ENCODE measurements around the gene SLK. TPM values are rescaled to one million over a fixed set of nuclear protein-coding genes. Genes with fewer than 3 reads are reported as not detected.

The SLK gene
- total and polyA plus RNA-seq, 10 of the 15 experiments (the other 5 are each of a cell fraction or from before 2014, with no cell fraction given): 2.5 to 24.2 (median 11.1) TPM

DNA sequence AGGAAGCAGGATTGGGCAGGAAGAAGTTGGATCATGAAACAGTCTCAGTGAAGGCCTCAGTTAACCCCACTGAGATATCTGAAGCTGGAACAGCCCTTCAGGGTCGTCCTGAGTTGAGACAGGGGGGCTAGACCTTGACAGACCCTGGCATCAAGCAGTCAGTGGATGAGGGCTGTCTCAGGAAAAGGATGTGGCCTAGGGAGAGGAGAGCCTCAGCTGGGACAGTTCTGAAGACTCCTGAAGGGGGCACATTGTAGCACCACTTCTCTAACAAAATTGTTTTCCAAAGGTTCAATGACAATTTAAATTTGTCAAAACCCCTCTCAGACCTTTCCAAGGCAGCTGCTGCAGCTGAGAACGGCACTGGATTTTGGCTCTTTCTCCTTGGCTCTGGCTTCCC is 15.8 kb upstream of the SLK start (continued):
- TF ChIP-seq REST (IDR thresholded peaks at IDR 0.05; ENCODE audit: low read depth, low read length) (no peak), JUND (IDR thresholded peaks at IDR 0.05; ENCODE audit: low read depth, low read length) (no peak), RCOR1 (conservative IDR thresholded peaks at IDR 0.05; ENCODE audit: low read depth, low read length) (no peak)

GRCh38 chr10:103951942-103952341 is 15.0 kb upstream of the SLK start:
- no peak overlapping the region for H2AFZ ChIP-seq (ENCODE audit: control insufficient read depth, low read depth, low read length)
- DNase-seq (ENCODE audit: low read depth, low spot score): no peak
- no peak overlapping the region for H3K27ac ChIP-seq (ENCODE audit: control insufficient read depth, insufficient read depth)
- ChIA-PET CTCF (interaction anchor here (0.5 to 1.7 kb wide), 4 partner anchors 12 to 129 kb away, joined by 3 to 4 read pairs (median 4); no protein-coding TSS in a partner anchor), POLR2A (no interaction called here), RAD21 (ENCODE audit: unreplicated experiment) (no interaction called here), SMC1A (ENCODE audit: uncharacterized antibody, unreplicated experiment) (interaction anchor here (1.1 to 1.3 kb wide), 3 partner anchors 10 to 193 kb away, joined by 3 to 6 read pairs (median 3); no protein-coding TSS in a partner anchor)
- H3K9me3 ChIP-seq (replicated peaks; ENCODE audit: control insufficient read depth, insufficient read depth, low read length): no peaks in the 10 kb centered on the region
- in situ Hi-C loops (cut with MboI): no loop called here
- H3K4me3 ChIP-seq: no peak overlapping the region
- ATAC-seq: no peak
- H3K4me2 ChIP-seq (ENCODE audit: control insufficient read depth, insufficient read depth): no peak overlapping the region
- no peaks in the 10 kb centered on the region for H4K20me1 ChIP-seq (ENCODE audit: control insufficient read depth, insufficient read depth)
- H3K4me1 ChIP-seq (ENCODE audit: control insufficient read depth, insufficient read depth, low read length): no peaks in the 10 kb centered on the region
- no peaks in the 10 kb centered on the region for H3K79me2 ChIP-seq (ENCODE audit: control insufficient read depth, insufficient read depth, low read length)
- intact Hi-C loops (cut with micrococcal nuclease; ENCODE audit: unreplicated experiment): no loop called here
- 82% methylated on average over 4 of the region's 4 CpGs for WGBS (ENCODE audit: insufficient coverage, insufficient replicate concordance, low lambda C conversion rate, missing lambda C conversion rate)
- H3K36me3 ChIP-seq (ENCODE audit: control insufficient read depth in 2 of 2, insufficient read depth in 2 of 2, low read length in 1 of 2): no peaks in the 10 kb centered on the region
- no peak overlapping the region for H3K9ac ChIP-seq (ENCODE audit: control insufficient read depth, insufficient read depth, low read length)
- no peak for FAIRE-seq
- no TSS peak for BruUV-seq (replicated peaks)
- peaks cover 0 to 2% of the 10 kb centered on the region in 2 experiments; a peak in 2 of 4 replicates for H3K27me3 ChIP-seq (replicated peaks in 1 of 2; ENCODE audit: control insufficient read depth in 2 of 2, insufficient read depth in 2 of 2, low read length in 1 of 2)
- TF ChIP-seq SIN3A (IDR thresholded peaks at IDR 0.05; ENCODE audit: low read depth, low read length): no peak
- no peak for TF ChIP-seq GATAD2B (conservative IDR thresholded peaks at IDR 0.05; ENCODE audit: low read depth)
- TF ChIP-seq, protein P1, sequence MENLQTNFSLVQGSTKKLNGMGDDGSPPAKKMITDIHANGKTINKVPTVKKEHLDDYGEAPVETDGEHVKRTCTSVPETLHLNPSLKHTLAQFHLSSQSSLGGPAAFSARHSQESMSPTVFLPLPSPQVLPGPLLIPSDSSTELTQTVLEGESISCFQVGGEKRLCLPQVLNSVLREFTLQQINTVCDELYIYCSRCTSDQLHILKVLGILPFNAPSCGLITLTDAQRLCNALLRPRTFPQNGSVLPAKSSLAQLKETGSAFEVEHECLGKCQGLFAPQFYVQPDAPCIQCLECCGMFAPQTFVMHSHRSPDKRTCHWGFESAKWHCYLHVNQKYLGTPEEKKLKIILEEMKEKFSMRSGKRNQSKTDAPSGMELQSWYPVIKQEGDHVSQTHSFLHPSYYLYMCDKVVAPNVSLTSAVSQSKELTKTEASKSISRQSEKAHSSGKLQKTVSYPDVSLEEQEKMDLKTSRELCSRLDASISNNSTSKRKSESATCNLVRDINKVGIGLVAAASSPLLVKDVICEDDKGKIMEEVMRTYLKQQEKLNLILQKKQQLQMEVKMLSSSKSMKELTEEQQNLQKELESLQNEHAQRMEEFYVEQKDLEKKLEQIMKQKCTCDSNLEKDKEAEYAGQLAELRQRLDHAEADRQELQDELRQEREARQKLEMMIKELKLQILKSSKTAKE (IDR thresholded peaks at IDR 0.05; ENCODE audit: low read depth, poor library complexity, severe bottlenecking): no peak
- TF ChIP-seq DPF2 (IDR thresholded peaks at IDR 0.05): no peak
- TF ChIP-seq KDM1A (IDR thresholded peaks at IDR 0.05; ENCODE audit: borderline replicate concordance): no peak
- no peak for TF ChIP-seq STAT3 (IDR thresholded peaks at IDR 0.05; ENCODE audit: low read depth, low read length)
- no peak for TF ChIP-seq NR2C2 (IDR thresholded peaks at IDR 0.05; ENCODE audit: borderline replicate concordance, control insufficient read depth, insufficient read length, low read depth)
- TF ChIP-seq, protein P2, sequence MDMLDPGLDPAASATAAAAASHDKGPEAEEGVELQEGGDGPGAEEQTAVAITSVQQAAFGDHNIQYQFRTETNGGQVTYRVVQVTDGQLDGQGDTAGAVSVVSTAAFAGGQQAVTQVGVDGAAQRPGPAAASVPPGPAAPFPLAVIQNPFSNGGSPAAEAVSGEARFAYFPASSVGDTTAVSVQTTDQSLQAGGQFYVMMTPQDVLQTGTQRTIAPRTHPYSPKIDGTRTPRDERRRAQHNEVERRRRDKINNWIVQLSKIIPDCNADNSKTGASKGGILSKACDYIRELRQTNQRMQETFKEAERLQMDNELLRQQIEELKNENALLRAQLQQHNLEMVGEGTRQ (IDR thresholded peaks at IDR 0.05; ENCODE audit: borderline replicate concordance, low read depth, low read length): no peak
- TF ChIP-seq, protein P3, sequence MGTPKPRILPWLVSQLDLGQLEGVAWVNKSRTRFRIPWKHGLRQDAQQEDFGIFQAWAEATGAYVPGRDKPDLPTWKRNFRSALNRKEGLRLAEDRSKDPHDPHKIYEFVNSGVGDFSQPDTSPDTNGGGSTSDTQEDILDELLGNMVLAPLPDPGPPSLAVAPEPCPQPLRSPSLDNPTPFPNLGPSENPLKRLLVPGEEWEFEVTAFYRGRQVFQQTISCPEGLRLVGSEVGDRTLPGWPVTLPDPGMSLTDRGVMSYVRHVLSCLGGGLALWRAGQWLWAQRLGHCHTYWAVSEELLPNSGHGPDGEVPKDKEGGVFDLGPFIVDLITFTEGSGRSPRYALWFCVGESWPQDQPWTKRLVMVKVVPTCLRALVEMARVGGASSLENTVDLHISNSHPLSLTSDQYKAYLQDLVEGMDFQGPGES (IDR thresholded peaks at IDR 0.05): no peak
- no peak for TF ChIP-seq PAX5 (IDR thresholded peaks at IDR 0.05; ENCODE audit: borderline replicate concordance, low read depth, low read length)
- no peak for TF ChIP-seq IRF4 (IDR thresholded peaks at IDR 0.05; ENCODE audit: low read depth, low read length)

Measured in GM12878 (cell line).